Panc1 (cell line): ENCODE results near the gene ACSS3. TPM values are rescaled to one million over a fixed set of nuclear protein-coding genes. Genes with fewer than 3 reads are reported as not detected.

ENCODE experiments used
- ATAC-seq: fragments of 200-7000 bp; cut with Tn5 transposase; 2 replicates; pipeline ENCODE4 v1.9.1; 2020; ENCODE audit warnings: mild to moderate bottlenecking, moderate library complexity
- BruUV-seq: library from RNA; stranded (reverse); fragments of 400-500 nt; replicated peaks from 2 replicates; lab custom pipeline; 2021; lab: Mats Ljungman, UMichigan
- CTCF ChIA-PET: fragments of 300-600 bp; sonication (Branson Sonifier 250); formaldehyde crosslinking; loops from one replicate; lab custom pipeline; 2022; ENCODE audit warnings: antibody characterized with exemption; lab: Charles Lee
- POLR2A ChIA-PET: fragments of 300-600 bp; sonication (Branson Sonifier 250); formaldehyde crosslinking; loops from one replicate; lab custom pipeline; 2022; ENCODE audit warnings: antibody characterized with exemption; lab: Charles Lee
- DNase-seq: peaks from one replicate; pipeline ENCODE4 v3.0.0-alpha.2; 2010; ENCODE audit warnings: low read depth, low spot score
- H3K27ac ChIP-seq: 2 replicates; pipeline ENCODE4 v1.5.1; 2011; ENCODE audit warnings: mild to moderate bottlenecking, low read length, inconsistent platforms
- H3K27me3 ChIP-seq: fragments of 200-500 bp; sonication (Bioruptor generic); 2 replicates; pipeline ENCODE4 v1.6.0; 2014; ENCODE audit warnings: low read length, inconsistent platforms; ENCODE audit not compliant: control insufficient read depth, insufficient read depth
- H3K36me3 ChIP-seq: fragments of 200-500 bp; sonication (Bioruptor generic); 2 replicates; pipeline ENCODE4 v1.5.1; 2014; ENCODE audit warnings: inconsistent platforms, mild to moderate bottlenecking, low read length, moderate library complexity; ENCODE audit not compliant: control insufficient read depth, insufficient read depth
- H3K4me1 ChIP-seq: 2 replicates; pipeline ENCODE4 v1.5.1; 2011; ENCODE audit warnings: inconsistent platforms, mild to moderate bottlenecking, low read length, moderate library complexity; ENCODE audit not compliant: control insufficient read depth, insufficient read depth
- H3K4me3 ChIP-seq, 2 experiments: 2 replicates each; pipeline ENCODE4 v1.5.1; 2011 to 2012; ENCODE audit warnings: low read depth in 2 of 2, low read length in 2 of 2, mild to moderate bottlenecking in 2 of 2, inconsistent platforms in 1 of 2, moderate library complexity in 1 of 2
- H3K9me3 ChIP-seq: fragments of 200-500 bp; sonication (Bioruptor generic); 2 replicates; pipeline ENCODE4 v1.5.1; 2014; ENCODE audit warnings: low read depth, mild to moderate bottlenecking, inconsistent platforms, low read length, moderate library complexity; ENCODE audit not compliant: control insufficient read depth, insufficient read depth
- CTCF ChIP-seq: fragments of 450-650 bp; IDR thresholded peaks from 2 replicates; pipeline ENCODE4 v1.5.1; 2017; ENCODE audit warnings: mild to moderate bottlenecking
- POLR2AphosphoS5 ChIP-seq: IDR thresholded peaks from 2 replicates; pipeline ENCODE4 v1.6.1; 2012; ENCODE audit warnings: mild to moderate bottlenecking, low read depth, low read length, moderate library complexity
- SIN3A ChIP-seq: IDR thresholded peaks from 2 replicates; pipeline ENCODE4 v1.6.1; 2012; ENCODE audit warnings: low read depth, mild to moderate bottlenecking, low read length, moderate library complexity, borderline replicate concordance; ENCODE audit not compliant: insufficient read depth
- TCF7L2 ChIP-seq: IDR thresholded peaks from 2 replicates; pipeline ENCODE4 v1.6.1; 2011; ENCODE audit warnings: mild to moderate bottlenecking, low read depth, low read length, inconsistent platforms
- in situ Hi-C: cut with HindIII; loops from 2 replicates; pipeline ENCODE4 v1.10.0; 2016; ENCODE audit warnings: low sequenced_read_pairs, low pct_unique_long_range_greater_than_20kb
- intact Hi-C: fragments of 100-400 bp; cut with micrococcal nuclease; formaldehyde crosslinking; loops from one replicate; pipeline ENCODE4 v1.10.0; 2022; ENCODE audit not compliant: unreplicated experiment
- total RNA-seq: library from RNA; stranded (reverse); gene quantifications from one replicate; pipeline ENCODE4 v1.2.1, GENCODE V29; 2021; ENCODE audit not compliant: unreplicated experiment
- TF ChIP-seq, protein P1 (sequence below), 2 experiments: IDR thresholded peaks; 2 replicates each; pipeline ENCODE4 v1.6.1; 2011 to 2012; ENCODE audit warnings: low read depth in 2 of 2, control low read depth in 1 of 2, low read length in 1 of 2, mild to moderate bottlenecking in 1 of 2, moderate library complexity in 1 of 2; ENCODE audit not compliant: insufficient read depth in 1 of 2

The ACSS3 gene
- total RNA-seq, 1 experiment from 2014 or later, result 0.10 TPM

DNA sequence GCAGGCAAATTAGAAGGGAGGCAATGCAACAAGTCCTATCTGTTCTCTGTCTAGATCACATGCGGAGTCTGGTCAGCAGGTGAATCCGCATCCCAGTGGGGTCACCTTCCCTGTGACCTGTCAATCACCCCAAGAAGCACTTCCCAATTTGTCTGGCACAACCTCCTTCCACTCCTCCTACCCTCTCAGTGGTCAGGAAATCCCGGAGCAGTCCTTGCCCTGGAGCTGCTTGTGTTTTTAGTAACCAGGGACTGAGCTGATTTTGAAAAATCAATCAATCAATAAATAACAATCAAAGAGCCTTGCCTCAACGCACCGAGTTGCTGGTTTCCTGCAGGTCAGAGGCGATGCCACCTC lies 572 bp upstream of the ACSS3 start:
- H3K36me3 ChIP-seq, result no peaks in the 10 kb centered on the region
- H3K4me3 ChIP-seq, result no peak overlapping the region; a peak in 1 of 4 replicates
- H3K27ac ChIP-seq, result no peak overlapping the region
- in situ Hi-C loops (no loop called here), intact Hi-C loops (no loop called here)
- H3K27me3 ChIP-seq, result no peaks in the 10 kb centered on the region
- no TSS peak for BruUV-seq
- H3K9me3 ChIP-seq, result no peaks in the 10 kb centered on the region
- DNase-seq (no peak), ATAC-seq (no peak)
- H3K4me1 ChIP-seq, result no peaks in the 10 kb centered on the region
- ChIA-PET POLR2A (no interaction called here), CTCF (no interaction called here)
- TF ChIP-seq TCF7L2, result no peak
- TF ChIP-seq, protein P1, sequence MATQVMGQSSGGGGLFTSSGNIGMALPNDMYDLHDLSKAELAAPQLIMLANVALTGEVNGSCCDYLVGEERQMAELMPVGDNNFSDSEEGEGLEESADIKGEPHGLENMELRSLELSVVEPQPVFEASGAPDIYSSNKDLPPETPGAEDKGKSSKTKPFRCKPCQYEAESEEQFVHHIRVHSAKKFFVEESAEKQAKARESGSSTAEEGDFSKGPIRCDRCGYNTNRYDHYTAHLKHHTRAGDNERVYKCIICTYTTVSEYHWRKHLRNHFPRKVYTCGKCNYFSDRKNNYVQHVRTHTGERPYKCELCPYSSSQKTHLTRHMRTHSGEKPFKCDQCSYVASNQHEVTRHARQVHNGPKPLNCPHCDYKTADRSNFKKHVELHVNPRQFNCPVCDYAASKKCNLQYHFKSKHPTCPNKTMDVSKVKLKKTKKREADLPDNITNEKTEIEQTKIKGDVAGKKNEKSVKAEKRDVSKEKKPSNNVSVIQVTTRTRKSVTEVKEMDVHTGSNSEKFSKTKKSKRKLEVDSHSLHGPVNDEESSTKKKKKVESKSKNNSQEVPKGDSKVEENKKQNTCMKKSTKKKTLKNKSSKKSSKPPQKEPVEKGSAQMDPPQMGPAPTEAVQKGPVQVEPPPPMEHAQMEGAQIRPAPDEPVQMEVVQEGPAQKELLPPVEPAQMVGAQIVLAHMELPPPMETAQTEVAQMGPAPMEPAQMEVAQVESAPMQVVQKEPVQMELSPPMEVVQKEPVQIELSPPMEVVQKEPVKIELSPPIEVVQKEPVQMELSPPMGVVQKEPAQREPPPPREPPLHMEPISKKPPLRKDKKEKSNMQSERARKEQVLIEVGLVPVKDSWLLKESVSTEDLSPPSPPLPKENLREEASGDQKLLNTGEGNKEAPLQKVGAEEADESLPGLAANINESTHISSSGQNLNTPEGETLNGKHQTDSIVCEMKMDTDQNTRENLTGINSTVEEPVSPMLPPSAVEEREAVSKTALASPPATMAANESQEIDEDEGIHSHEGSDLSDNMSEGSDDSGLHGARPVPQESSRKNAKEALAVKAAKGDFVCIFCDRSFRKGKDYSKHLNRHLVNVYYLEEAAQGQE (IDR thresholded peaks at IDR 0.05; ENCODE audit: insufficient read depth in 1 of 2, low read depth in 2 of 2, low read length in 1 of 2), result no peak
- TF ChIP-seq SIN3A, result no peak
- no peak for TF ChIP-seq POLR2AphosphoS5
- no peak for TF ChIP-seq CTCF

- TF ChIP-seq POLR2AphosphoS5 (no peak), TCF7L2 (no peak), CTCF (no peak), SIN3A (no peak)
- TF ChIP-seq, protein P1 (IDR thresholded peaks at IDR 0.05; ENCODE audit: insufficient read depth in 1 of 2, low read depth in 2 of 2, low read length in 1 of 2), result no peak
- no peaks in the 10 kb centered on the region for H3K36me3 ChIP-seq
- no peak for ATAC-seq
- BruUV-seq, result no TSS peak
- intact Hi-C loops, result no loop called here
- H3K9me3 ChIP-seq, result no peaks in the 10 kb centered on the region
- ChIA-PET POLR2A (no interaction called here), CTCF (no interaction called here)
- no peak overlapping the region for H3K27ac ChIP-seq
- DNase-seq, result no peak
- in situ Hi-C loops, result no loop called here
- no peaks in the 10 kb centered on the region for H3K4me1 ChIP-seq
- no peaks in the 10 kb centered on the region for H3K27me3 ChIP-seq
- H3K4me3 ChIP-seq, result no peak overlapping the region
Observed at GRCh38 chr12:81078469-81079196, 754 bp downstream of the ACSS3 start.
